Aorta (tissue), 5 donors: Measurements from ENCODE around the gene INPP4B. TPM values are rescaled to one million over a fixed set of nuclear protein-coding genes. Genes with fewer than 3 reads are reported as not detected.
"Not testable (repeated sequence)": the region's sequence is repeated elsewhere in the genome, so short reads cannot be mapped to it uniquely, and the experiment has no call there.

Experiments used
- ATAC-seq: fragments of 200-7000 bp; cut with Tn5 transposase; one replicate; pipeline ENCODE4 v1.9.1; 2022; ENCODE audit warnings: moderate library complexity; ENCODE audit not compliant: low FRiP score
- DNase-seq, 2 donors: peaks; one replicate each; pipeline ENCODE4 v3.0.0-alpha.2; 2020
- H3K27ac ChIP-seq, 2 donors: one replicate each; pipeline ENCODE4 v1.5.1; 2013; ENCODE audit warnings: low read length in 2 of 2, mild to moderate bottlenecking in 2 of 2, moderate library complexity in 2 of 2, control low read depth in 1 of 2, inconsistent platforms in 1 of 2, low read depth in 1 of 2
- H3K27me3 ChIP-seq, 2 donors: one replicate each; pipeline ENCODE4 v1.6.1; 2013; ENCODE audit warnings: control low read depth in 1 of 2, low read length in 1 of 2, mild to moderate bottlenecking in 1 of 2, moderate library complexity in 1 of 2; ENCODE audit not compliant: insufficient read depth in 2 of 2, control insufficient read depth in 1 of 2
- H3K36me3 ChIP-seq, 2 donors: one replicate each; pipeline ENCODE4 v1.6.1; 2013; ENCODE audit warnings: control low read depth in 1 of 2, low read length in 1 of 2, mild to moderate bottlenecking in 1 of 2; ENCODE audit not compliant: insufficient read depth in 2 of 2, control insufficient read depth in 1 of 2
- H3K4me1 ChIP-seq, 2 donors: one replicate each; pipeline ENCODE4 v1.6.1; 2013; ENCODE audit warnings: low read length in 2 of 2, control low read depth in 1 of 2, mild to moderate bottlenecking in 1 of 2, moderate library complexity in 1 of 2; ENCODE audit not compliant: insufficient read depth in 2 of 2, control insufficient read depth in 1 of 2
- H3K4me3 ChIP-seq, 2 donors: one replicate each; pipeline ENCODE4 v1.5.1; 2013; ENCODE audit warnings: low read length in 2 of 2, control low read depth in 1 of 2, mild to moderate bottlenecking in 1 of 2
- H3K9me3 ChIP-seq: one replicate; pipeline ENCODE4 v1.6.1; 2013; ENCODE audit warnings: mild to moderate bottlenecking, low read length; ENCODE audit not compliant: control insufficient read depth
- WGBS, 2 donors: extraction: QIAGEN DNeasy Blood & Tissue Kit; methylation state at CpG; one replicate each; pipeline ENCODE4 v1.1.7; 2013; 5-methylcytosine and 5-hydroxymethylcytosine counted together
- intact Hi-C, 2 donors: fragments of 100-400 bp; cut with DNase I; formaldehyde crosslinking; loops; one replicate each; pipeline versions ENCODE4 v1.14.2 to v1.15.0; 2022
- polyA plus RNA-seq, 2 donors: library from polyadenylated mRNA; stranded (reverse); fragments of 200-250 nt; gene quantifications; one replicate each; pipeline ENCODE4 v1.2.3, GENCODE V29; 2013
- total RNA-seq, 2 donors: library from RNA; stranded (reverse); fragmentation: NEBNext Ultra II Directional; extraction: Animal tissue kit (Norgen Biotek cat#: 25700); gene quantifications; one replicate each; pipeline ENCODE4 v1.2.1, GENCODE V29; 2021
- donor health status: healthy with polysubstance abuse.
- donor health status: Bipolar disorder and iron deficiency.
- donor health status: DM: no; HTN: no; CAD: no.
- donor health status: DM: no; HTN: no; CAD: no.
- donor health status: DM: yes; HTN: yes; CAD: no.

INPP4B gene
- total and polyA plus RNA-seq, 4 donors: 3.3 to 36.8 (median 20.7) TPM

DNA sequence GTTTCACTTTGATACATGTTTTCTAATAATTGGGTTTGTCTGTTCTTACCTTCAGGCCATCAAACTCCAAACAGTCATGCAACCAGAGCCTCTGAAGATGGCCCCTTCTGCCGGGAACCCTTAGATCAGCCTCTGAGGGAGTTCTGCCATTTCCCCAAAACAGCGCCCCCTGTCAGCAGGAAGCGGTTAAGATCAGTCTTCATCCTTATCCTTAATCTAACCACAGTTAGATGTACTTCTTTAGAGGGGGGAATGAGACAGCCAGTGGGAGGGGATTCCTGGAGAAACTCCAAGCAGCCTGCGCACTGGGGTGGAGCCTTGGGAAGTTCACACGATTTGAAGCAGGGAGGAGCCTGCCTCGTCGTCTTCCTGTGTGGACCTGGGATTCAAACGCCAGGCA is 185.4 kb downstream of the INPP4B start:
- 77 to 81% methylated on average over 8 of the region's 8 CpGs for WGBS, 2 donors
- Histone ChIP-seq H3K36me3 (no peaks in the 10 kb centered on the region), H3K4me3 (no peak overlapping the region), H3K9me3 (peaks cover 10% of the 10 kb centered on the region), H3K27me3 (no peaks in the 10 kb centered on the region), H3K4me1 (no peaks in the 10 kb centered on the region), H3K27ac (no peak overlapping the region)
- intact Hi-C loops: no loop called here
- ATAC-seq: no peak
- DNase-seq: no peak

DNA sequence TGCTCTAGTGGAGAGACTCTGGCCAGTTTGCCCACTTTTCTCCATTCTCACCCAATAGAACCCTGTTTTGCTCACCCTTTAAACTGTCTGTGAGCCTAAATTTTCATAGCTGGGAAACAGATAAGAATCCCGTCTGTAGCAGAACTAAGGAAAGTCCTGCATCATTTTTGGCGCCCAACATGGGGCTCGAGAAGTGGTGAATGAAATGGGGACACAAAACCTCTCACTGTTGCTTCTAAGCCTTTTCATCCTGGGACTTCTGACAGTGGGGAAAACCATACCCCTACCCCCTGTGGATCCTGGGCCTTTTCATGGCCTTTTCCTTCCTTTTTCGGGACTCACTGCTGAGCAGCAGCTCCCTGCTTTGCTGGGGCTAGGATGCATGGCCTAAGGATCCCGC is 189.9 kb downstream of the INPP4B start:
- 85 to 93% methylated on average over 5 of the region's 5 CpGs for WGBS, 2 donors
- Histone ChIP-seq H3K9me3 (peaks cover 9% of the 10 kb centered on the region), H3K4me1 (no peaks in the 10 kb centered on the region), H3K36me3 (no peaks in the 10 kb centered on the region), H3K4me3 (no peak overlapping the region), H3K27me3 (no peaks in the 10 kb centered on the region), H3K27ac (no peak overlapping the region)
- no peak for ATAC-seq
- no peak for DNase-seq
- intact Hi-C loops: no loop called here

DNA sequence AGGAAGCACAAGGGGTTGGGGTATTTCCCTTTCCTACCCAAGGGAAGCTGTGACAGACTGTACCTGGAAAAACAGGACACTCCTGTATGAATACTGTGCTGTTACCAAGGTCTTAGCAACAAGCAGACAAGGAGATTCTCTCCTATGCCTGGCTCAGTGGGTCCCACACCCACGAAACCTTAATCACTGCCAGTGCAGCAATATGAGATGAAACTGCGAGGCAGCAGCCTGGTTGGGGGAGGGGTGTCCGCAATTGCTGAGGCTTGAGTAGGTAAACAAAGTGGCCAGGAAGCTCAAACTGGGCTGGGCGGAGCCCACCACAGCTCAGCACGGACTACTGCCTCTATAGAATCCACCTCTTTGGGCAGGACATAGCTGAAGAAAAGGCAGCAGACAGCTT is 197.7 kb downstream of the INPP4B start:
- Histone ChIP-seq H3K4me3 (no peak overlapping the region), H3K4me1 (no peaks in the 10 kb centered on the region), H3K9me3 (no peaks in the 10 kb centered on the region), H3K27me3 (no peaks in the 10 kb centered on the region), H3K36me3 (no peaks in the 10 kb centered on the region), H3K27ac (no peak overlapping the region)
- WGBS, 2 donors: 87 to 94% methylated on average over 5 of the region's 5 CpGs
- intact Hi-C loops: no loop called here
- no peak for ATAC-seq
- DNase-seq: no peak

GRCh38 chr4:142645475-142646108 is 200.5 kb downstream of the INPP4B start:
- intact Hi-C loops: no loop called here
- DNase-seq: no peak
- H3K36me3 ChIP-seq: no peaks in the 10 kb centered on the region
- no peak for ATAC-seq
- no peaks in the 10 kb centered on the region for H3K9me3 ChIP-seq
- WGBS, 2 donors: 12 to 15% methylated on average over 4 of the region's 4 CpGs
- no peaks in the 10 kb centered on the region for H3K4me1 ChIP-seq
- H3K27ac ChIP-seq: peak overlapping the region in 1 of 2 donors; percentile 25
- no peaks in the 10 kb centered on the region for H3K27me3 ChIP-seq
- H3K4me3 ChIP-seq: peak overlapping the region in 1 of 2 donors; percentile 24

GRCh38 chr4:142644628-142645027 is 201.5 kb downstream of the INPP4B start:
- ATAC-seq, H3K27ac ChIP-seq, H3K9me3 ChIP-seq, H3K4me3 ChIP-seq, H3K27me3 ChIP-seq, H3K36me3 ChIP-seq, DNase-seq, intact Hi-C loops, H3K4me1 ChIP-seq: not testable (repeated sequence)
- 93 to 100% methylated on average over 1 of the region's 1 CpG for WGBS, 2 donors

- H3K36me3 ChIP-seq: no peaks in the 10 kb centered on the region
- no peaks in the 10 kb centered on the region for H3K4me1 ChIP-seq
- H3K27me3 ChIP-seq: no peaks in the 10 kb centered on the region
- H3K27ac ChIP-seq: no peak overlapping the region
- H3K9me3 ChIP-seq: no peaks in the 10 kb centered on the region
- no peak for ATAC-seq
- WGBS, 2 donors: 85 to 92% methylated on average over 2 of the region's 2 CpGs
- no peak for DNase-seq
- intact Hi-C loops: no loop called here
- H3K4me3 ChIP-seq: no peak overlapping the region
Observed at GRCh38 chr4:142637614-142638013, 208.5 kb downstream of the INPP4B start.

DNA sequence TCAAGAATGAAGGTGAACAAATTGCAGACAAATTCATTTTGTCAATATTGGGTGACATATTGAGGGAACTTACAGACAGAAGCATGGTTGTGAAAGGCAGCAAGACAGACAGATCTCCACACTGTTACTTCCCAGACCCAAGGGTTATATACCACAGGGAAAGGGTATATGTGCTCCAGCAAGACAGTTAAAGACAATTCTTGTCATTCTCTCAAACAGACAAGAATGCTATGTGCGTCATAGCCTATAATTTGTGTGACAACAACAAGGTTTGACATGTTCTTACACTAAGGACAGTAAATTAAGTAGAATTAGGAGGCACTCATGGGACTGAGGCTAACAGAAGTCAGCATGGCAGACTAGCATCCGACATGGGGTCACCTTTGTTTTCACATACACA is 214.3 kb downstream of the INPP4B start:
- Histone ChIP-seq H3K9me3 (no peaks in the 10 kb centered on the region), H3K36me3 (peaks cover 0 to 2% of the 10 kb centered on the region in 2 donors), H3K4me3 (no peak overlapping the region), H3K27me3 (no peaks in the 10 kb centered on the region), H3K27ac (no peak overlapping the region), H3K4me1 (no peaks in the 10 kb centered on the region)
- ATAC-seq (no peak), DNase-seq (no peak)
- intact Hi-C loops: no loop called here
- WGBS, 2 donors: 83 to 85% methylated on average over 2 of the region's 2 CpGs

- Histone ChIP-seq H3K4me3 (no peak overlapping the region), H3K9me3 (peaks cover 4% of the 10 kb centered on the region), H3K4me1 (no peaks in the 10 kb centered on the region), H3K27me3 (no peaks in the 10 kb centered on the region), H3K27ac (no peak overlapping the region), H3K36me3 (peaks cover 0 to 2% of the 10 kb centered on the region in 2 donors)
- WGBS, 2 donors: 60 to 63% methylated on average over 2 of the region's 2 CpGs
- ATAC-seq (no peak), DNase-seq (no peak)
- intact Hi-C loops: no loop called here
Observed at GRCh38 chr4:142615324-142615665, 230.8 kb downstream of the INPP4B start.

DNA sequence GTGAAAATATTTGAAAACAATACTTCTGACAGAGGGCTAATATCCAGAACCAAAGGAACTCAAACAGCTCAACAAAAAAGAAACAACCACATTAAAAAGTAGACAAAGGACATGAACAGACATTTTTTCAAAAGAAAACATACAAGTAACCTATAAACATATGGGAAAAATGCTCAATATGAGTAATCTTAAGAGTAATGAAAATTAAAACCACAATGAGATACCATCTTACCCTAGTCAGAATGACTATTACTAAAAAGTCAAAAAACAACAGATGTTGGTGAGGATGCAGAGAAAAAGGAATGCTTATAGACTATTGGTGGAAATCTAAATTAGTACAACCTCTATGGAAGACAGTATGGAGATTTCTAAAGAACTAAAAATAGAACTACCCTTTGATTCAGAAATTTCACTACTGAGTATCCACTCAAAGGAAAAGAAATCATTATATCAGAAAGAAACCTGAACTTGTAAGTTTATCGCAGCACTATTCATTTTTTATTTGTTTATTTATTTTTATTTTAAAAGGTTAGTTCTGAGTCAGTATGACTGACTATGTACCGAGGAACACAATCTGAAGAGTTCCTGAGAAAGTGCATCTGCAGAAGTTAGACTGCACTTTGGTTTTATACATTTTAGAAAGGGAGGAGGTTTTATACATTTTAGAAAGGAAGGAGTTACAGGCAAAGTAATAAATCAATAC is 231.3 kb downstream of the INPP4B start:
- H3K27me3 ChIP-seq: no peaks in the 10 kb centered on the region
- no peak overlapping the region for H3K27ac ChIP-seq
- H3K4me1 ChIP-seq: no peaks in the 10 kb centered on the region
- no peak overlapping the region for H3K4me3 ChIP-seq
- WGBS, 2 donors: 74 to 83% methylated on average over 2 of the region's 2 CpGs
- ATAC-seq (no peak), DNase-seq (no peak)
- intact Hi-C loops: no loop called here
- H3K36me3 ChIP-seq: peaks cover 0 to 2% of the 10 kb centered on the region in 2 donors
- H3K9me3 ChIP-seq: peaks cover 4% of the 10 kb centered on the region
